Adipose tissue (tissue), 3 donors: ENCODE results near the gene KRT36. TPM values are rescaled to one million over a fixed set of nuclear protein-coding genes. Genes with fewer than 3 reads are reported as not detected.

Experiments
- H3K27ac ChIP-seq: one replicate; pipeline ENCODE4 v1.5.1; 2013; ENCODE audit warnings: low read depth, low read length
- WGBS, 3 donors: extraction: QIAGEN DNeasy Blood & Tissue Kit; methylation state at CpG; one replicate each; pipeline ENCODE4 v1.1.7; 2013; 5-methylcytosine and 5-hydroxymethylcytosine counted together
- polyA plus RNA-seq, 3 donors: library from polyadenylated mRNA; stranded (reverse); fragments of 200-250 nt; gene quantifications; one replicate each; pipeline ENCODE4 v1.2.3, GENCODE V29; 2013
- donor health status: healthy with polysubstance abuse.
- donor health status: Bipolar disorder and iron deficiency.
- donor health status: healthy.

The KRT36 gene
- polyA plus RNA-seq, 3 donors = not detected

- no peak overlapping the region for H3K27ac ChIP-seq
- whole genome bisulfite sequencing, 3 donors = 73 to 82% (median 80%) methylated on average over 19 of the region's 19 CpGs
Measured at GRCh38 chr17:41523787-41524186, 34.1 kb upstream of the KRT36 start.

GRCh38 chr17:41523225-41523593 is 33.5 kb upstream of the KRT36 start:
- 60 to 83% (median 68%) methylated on average over 4 of the region's 4 CpGs for WGBS, 3 donors
- H3K27ac ChIP-seq = no peak overlapping the region

DNA sequence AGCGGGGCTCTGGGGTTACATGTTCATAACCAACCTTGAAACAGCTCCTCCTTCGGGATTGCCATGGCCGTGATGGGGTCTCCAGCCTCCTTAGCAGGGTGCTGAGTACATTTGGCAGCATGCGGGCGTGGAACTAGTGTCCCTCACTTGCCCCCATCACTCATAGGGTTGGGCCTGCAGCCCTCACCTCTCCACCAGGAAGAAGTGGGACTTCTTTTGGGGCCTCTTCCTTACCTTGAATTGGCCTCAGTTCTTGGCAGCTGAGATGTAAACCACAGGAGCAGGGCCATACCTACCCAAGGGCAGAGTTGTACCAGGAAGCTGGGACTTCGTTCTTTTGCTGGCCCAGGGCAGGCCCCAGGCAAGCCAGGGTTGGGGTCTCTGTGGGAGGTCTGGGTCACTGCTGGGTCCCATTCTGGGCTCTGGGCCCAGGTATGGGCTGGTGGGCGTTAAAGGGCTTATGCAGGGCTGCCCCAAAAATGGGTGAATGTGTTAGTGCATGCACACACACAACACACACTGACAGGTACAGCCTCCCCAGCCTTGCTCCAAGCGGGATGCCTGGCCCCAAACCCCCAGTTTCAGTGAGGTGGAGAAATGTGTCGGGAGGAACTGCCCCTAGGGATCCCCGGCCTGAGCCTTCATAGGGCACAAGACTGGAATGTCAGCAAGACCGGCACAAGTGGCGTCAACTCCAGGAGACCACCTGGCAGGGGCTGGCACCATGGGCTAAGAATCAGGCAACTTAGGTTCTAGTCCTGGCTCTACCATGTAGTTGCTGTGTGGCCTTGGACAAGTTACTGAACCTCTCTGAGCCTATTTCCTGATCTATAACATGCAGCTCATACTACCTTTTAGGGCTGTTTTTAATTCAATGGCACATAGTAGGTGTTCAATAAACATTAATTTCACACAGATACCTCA is 32.9 kb upstream of the KRT36 start:
- WGBS, 3 donors = 84 to 86% (median 84%) methylated on average over 12 of the region's 12 CpGs
- H3K27ac ChIP-seq = no peak overlapping the region

DNA sequence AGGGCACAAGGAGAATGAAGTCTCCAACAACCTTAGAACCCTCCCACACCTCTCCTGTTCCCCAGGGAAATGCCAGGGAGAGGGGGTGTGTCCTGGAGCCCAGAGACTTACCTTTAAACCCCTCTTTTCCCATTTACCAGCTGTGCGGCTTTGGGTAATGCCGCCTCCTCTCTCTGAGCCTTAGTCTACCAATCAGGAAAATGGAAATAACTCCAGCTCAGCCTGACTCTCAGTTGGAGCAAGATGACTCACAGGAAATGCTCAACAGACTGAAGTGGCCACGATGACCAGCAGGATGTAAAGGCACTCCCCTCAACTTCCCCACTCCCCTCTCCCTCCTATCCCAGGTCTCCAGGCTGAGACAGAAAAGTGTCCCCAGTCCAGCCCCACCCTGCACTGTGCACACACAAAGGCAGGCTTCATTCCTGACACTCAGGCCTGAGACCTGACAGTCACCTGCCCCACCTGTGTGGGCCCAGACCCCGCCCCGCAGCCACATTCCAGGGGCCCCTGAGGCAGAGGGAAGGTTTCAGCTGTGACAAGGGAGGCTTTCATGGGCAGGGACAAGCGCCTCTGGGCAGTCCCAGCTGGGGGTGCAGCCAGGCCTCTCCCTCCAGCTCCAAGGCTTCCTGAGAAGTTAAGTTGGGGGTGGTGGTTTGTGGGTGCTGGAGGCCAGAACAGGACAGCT is 32.0 kb upstream of the KRT36 start:
- WGBS, 3 donors = 67 to 74% (median 67%) methylated on average over 6 of the region's 6 CpGs
- H3K27ac ChIP-seq = no peak overlapping the region

- H3K27ac ChIP-seq = no peak overlapping the region
- 48 to 62% (median 59%) methylated on average over 10 of the region's 10 CpGs for WGBS, 3 donors
Measured at GRCh38 chr17:41520821-41521521, 31.3 kb upstream of the KRT36 start.

DNA sequence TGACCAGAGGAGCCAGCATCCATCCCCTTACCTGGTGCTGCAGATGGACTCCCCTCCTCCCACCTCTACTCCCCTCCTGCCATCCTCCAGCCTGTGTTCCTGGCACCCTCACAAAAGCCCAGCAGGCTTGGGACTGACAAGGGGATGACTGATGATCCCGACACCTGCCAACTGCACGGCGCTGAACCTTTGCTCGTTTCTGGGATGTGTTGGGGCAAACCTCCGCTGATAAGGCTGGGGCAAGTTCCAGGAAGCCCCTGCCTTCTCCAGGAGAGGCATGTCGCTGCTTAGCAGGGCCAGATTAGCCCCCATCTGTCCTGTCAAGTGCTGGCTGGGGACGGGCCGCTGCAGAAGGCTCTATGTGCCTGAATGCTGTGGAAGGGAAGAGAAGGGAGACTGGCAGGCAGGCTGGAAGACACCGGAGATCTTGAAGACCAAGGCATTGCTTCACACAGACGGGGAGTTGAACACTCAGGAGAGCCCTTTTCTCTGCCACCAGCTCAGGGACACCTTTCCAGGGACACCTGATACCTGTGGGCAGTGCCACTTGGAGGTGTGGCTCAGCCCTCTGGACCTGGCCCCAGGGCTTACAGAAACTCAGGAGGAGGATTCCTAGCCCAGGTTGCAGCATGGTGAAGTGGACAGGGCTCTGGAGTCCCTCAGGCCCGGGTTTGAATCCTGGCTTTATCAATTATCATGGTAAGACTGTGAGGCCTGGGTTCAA is 30.0 kb upstream of the KRT36 start:
- 22 to 55% (median 53%) methylated on average over 10 to 11 of the region's 11 CpGs for WGBS, 3 donors
- no peak overlapping the region for H3K27ac ChIP-seq

DNA sequence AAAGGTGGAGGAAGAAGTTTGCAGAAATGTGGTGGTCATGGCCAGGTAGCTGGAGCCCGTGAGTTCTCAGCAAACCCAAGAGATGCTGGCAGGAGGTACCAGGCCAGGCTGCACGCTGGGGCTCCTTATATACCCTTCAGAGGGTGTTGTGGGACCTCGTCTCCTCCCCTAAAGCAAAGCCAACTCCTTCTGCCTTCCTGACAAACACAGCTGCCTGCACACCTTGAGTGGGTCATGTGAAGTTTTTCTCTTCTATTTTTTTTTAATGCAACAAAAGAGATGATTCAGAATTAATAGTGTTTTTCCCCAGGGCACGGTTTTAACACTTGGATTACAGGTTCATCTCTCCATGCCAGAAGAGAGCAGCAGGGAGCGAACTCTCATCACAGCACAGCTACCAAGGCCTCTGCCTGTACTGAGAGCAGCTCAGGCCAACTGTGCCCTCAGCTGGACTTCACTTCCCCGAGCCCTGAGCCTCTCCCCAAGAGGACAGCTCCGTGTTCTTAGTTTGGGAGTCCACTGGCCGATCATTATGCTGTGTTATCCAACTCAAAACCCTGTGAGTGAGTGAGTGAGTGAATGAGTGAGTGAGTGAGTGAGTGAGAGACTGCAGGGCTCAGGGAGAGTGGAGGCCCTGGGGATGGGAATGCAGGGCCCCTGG is 29.2 kb upstream of the KRT36 start, which contains the start of gene KRT15:
TSS of gene KRT15 (minus strand) at position 102 of the 661 bp plus-strand sequence. CDS start at position 39, 63 bp downstream.
- 71 to 73% (median 72%) methylated on average over 8 of the region's 8 CpGs for WGBS, 3 donors
- no peak within 1 kb of the TSS for H3K27ac ChIP-seq

- no peak overlapping the region for H3K27ac ChIP-seq
- whole genome bisulfite sequencing, 3 donors = 81 to 94% (median 90%) methylated on average over 3 of the region's 3 CpGs
Measured at GRCh38 chr17:41518031-41518430, 28.3 kb upstream of the KRT36 start.

GRCh38 chr17:41516830-41517283 is 27.1 kb upstream of the KRT36 start:
- no peak overlapping the region for H3K27ac ChIP-seq
- 82 to 90% (median 83%) methylated on average over 14 of the region's 14 CpGs for WGBS, 3 donors

DNA sequence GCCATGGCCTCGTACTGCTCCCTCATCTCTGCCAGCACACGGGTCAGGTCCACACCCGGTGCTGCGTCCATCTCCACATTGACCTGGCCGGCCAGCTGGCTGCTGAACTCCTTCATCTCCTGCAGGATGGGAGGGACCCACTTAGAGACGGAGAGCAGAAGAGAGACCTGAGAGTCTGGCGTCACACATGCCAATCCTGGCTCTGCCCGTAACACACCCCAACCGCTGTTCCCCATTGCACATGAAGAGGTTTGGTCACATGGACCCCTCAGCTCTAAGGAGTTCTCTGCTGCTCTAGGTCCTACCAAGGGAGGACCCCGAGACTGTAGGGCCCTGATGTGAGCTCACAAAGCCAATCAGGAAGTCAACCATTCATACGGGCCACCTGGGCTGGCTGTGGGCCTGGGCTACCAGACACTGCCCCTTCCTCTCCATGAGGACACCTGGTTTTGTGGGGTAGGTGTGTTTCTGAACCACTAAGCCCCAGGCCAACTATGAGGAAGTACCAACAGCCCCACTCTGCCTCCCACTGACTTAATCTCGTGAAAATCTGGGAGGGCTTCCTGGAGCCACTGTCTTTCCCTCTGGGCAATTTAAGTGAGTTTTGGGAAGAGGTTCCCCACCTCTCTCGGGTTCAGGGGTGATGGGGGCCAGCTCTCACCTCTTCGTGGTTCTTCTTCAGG is 26.6 kb upstream of the KRT36 start:
- no peak overlapping the region for H3K27ac ChIP-seq
- WGBS, 3 donors = 82 to 85% (median 84%) methylated on average over 14 of the region's 14 CpGs

DNA sequence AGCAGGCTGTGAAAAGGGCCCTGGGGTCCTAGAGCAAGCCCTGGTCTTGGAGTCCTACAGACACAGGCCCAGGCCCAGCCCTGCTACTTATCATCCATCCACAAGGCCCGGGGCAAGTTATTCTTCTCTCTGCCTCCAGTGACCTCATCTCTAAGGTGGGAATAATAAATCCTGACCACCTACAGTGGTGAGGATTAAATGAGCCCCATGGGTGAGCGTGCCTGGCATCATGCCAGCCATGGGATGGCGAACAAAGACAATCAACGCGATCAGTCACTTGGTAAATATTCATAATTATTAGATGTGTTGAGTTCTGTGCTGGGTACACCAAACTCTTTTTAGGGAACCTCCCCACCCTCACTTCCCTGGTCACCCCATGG is 23.4 kb upstream of the KRT36 start:
- H3K27ac ChIP-seq = no peak overlapping the region
- WGBS, 3 donors = 69 to 78% (median 71%) methylated on average over 5 of the region's 5 CpGs

- no peak overlapping the region for H3K27ac ChIP-seq
- WGBS, 3 donors = 52 to 56% (median 54%) methylated on average over 7 of the region's 7 CpGs
Measured at GRCh38 chr17:41512546-41513167, 22.9 kb upstream of the KRT36 start.

DNA sequence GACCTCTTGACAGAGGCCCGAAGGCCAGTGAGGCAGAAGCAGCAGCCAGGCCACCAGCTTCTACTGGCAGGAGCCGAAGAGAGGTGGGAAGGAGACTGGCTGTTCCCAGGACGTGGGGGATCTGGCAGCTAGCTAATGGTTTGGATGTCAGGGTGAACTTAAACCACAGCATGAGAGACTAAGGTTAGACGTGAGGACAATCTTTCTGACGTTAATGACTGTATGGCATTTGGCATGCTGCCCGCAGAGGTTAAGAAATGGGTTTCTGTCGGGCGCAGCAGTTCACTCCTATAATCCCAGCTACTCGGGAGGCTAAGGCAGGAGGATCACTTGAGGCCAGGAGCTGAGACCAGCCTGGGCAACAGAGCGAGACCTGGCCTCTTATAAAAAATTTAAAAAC is 22.0 kb upstream of the KRT36 start:
- H3K27ac ChIP-seq = no peak overlapping the region

GRCh38 chr17:41511116-41511515 is 21.4 kb upstream of the KRT36 start:
- H3K27ac ChIP-seq = no peak overlapping the region
- WGBS, 3 donors = 55 to 80% (median 69%) methylated on average over 4 of the region's 4 CpGs

More for the DNA sequence above, 22.0 kb upstream of the KRT36 start:
- 76 to 80% (median 77%) methylated on average over 10 of the region's 10 CpGs for WGBS, 3 donors

GRCh38 chr17:41510251-41511065 is 20.7 kb upstream of the KRT36 start:
- 64 to 87% (median 81%) methylated on average over 7 of the region's 7 CpGs for WGBS, 3 donors
- no peak overlapping the region for H3K27ac ChIP-seq

- no peak overlapping the region for H3K27ac ChIP-seq
- 51 to 62% (median 57%) methylated on average over 10 of the region's 10 CpGs for WGBS, 3 donors
Measured at GRCh38 chr17:41507315-41507880, 17.7 kb upstream of the KRT36 start.
